H1 (cell line): ENCODE measurements around the gene CCDC178.

Experiments
- CTCF ChIP-seq, 3 experiments: IDR thresholded peaks; 1 replicate in 2 of 3; 2 replicates in 1 of 3; pipeline versions ENCODE4 v1.5.1 to v1.6.1; 2011; ENCODE audit warnings: low read length in 3 of 3, mild to moderate bottlenecking in 3 of 3, inconsistent platforms in 2 of 3, low read depth in 1 of 3, moderate library complexity in 1 of 3; ENCODE audit not compliant: insufficient read depth in 1 of 3; ENCODE audit errors: control extremely low read depth in 1 of 3
- FOSL1 ChIP-seq: IDR thresholded peaks from 2 replicates; pipeline ENCODE4 v1.6.1; 2011; ENCODE audit warnings: mild to moderate bottlenecking, low read depth, low read length, moderate library complexity; ENCODE audit not compliant: insufficient read depth
- POLR2A ChIP-seq, 2 experiments: IDR thresholded peaks; 1 replicate in 1 of 2; 2 replicates in 1 of 2; pipeline ENCODE4 v1.6.1; 2011; ENCODE audit warnings: low read depth in 2 of 2, low read length in 2 of 2, mild to moderate bottlenecking in 2 of 2; ENCODE audit errors: control extremely low read depth in 1 of 2
- SP1 ChIP-seq: IDR thresholded peaks from 2 replicates; pipeline ENCODE4 v1.6.1; 2011; ENCODE audit warnings: low read depth, low read length
- SRF ChIP-seq: IDR thresholded peaks from 2 replicates; pipeline ENCODE4 v1.6.1; 2011; ENCODE audit warnings: mild to moderate bottlenecking, low read depth, low read length, moderate library complexity
- TBP ChIP-seq: IDR thresholded peaks from 2 replicates; pipeline ENCODE4 v1.6.1; 2011; ENCODE audit warnings: low read depth, low read length, improper control_type of control experiment
- TCF12 ChIP-seq: IDR thresholded peaks from 2 replicates; pipeline ENCODE4 v1.6.1; 2011; ENCODE audit warnings: low read depth, mild to moderate bottlenecking, low read length

- no peak for TF ChIP-seq TCF12
- TF ChIP-seq SP1 = no peak
- TF ChIP-seq TBP = no peak
- no peak for TF ChIP-seq FOSL1
- TF ChIP-seq POLR2A (IDR thresholded peaks at IDR 0.05; ENCODE audit: control extremely low read depth in 1 of 2, low read depth in 2 of 2, low read length in 2 of 2) = no peak
- TF ChIP-seq CTCF (IDR thresholded peaks at IDR 0.05; ENCODE audit: control extremely low read depth in 1 of 3, insufficient read depth in 1 of 3, low read depth in 1 of 3, low read length in 3 of 3) = no peak
- no peak for TF ChIP-seq SRF
Measured at GRCh38 chr18:33010149-33010548, 430.4 kb downstream of the CCDC178 start.
